ENCODE data around the gene FBXW2.
"Not testable (repeated sequence)": the region's sequence is repeated elsewhere in the genome, so short reads cannot be mapped to it uniquely, and the experiment has no call there.

FBXW2 gene

GRCh38 chr9:120746366-120746765, 46.9 kb downstream of the FBXW2 start:
- not testable (repeated sequence) for DNase-seq (ENCODE audit: low read depth in 1 of 2, low spot score in 1 of 2)

GRCh38 chr9:120745278-120745677, 47.9 kb downstream of the FBXW2 start:
- no peak for DNase-seq (ENCODE audit: low read depth in 1 of 2, low spot score in 1 of 2)

DNA sequence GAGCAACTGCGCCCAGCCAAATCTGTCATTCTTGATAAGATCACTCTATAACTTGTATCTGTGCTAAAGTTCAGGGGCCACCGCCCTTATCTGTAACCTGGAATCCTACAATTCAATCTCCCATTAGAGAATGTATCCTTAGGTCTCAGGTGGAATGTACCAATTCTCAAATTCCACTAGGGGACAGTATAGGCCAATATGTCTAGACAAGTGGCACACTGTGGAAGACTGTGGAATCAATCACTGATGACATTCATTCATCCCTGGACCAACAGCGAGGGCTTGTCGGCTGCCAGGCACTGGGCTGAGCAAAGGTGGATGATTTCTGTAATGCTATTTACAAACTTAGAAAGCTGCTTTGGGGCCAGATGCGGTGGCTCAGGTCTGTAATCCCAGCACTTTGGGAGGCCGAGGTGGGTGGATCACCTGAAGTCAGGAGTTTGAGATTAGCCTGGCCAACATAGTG, 50.2 kb downstream of the FBXW2 start:
- DNase-seq (ENCODE audit: low read depth in 1 of 2, low spot score in 1 of 2) = no peak

- no peak for DNase-seq (ENCODE audit: low read depth in 1 of 2, low spot score in 1 of 2)
Measured at GRCh38 chr9:120741701-120742100, 51.5 kb downstream of the FBXW2 start.

DNA sequence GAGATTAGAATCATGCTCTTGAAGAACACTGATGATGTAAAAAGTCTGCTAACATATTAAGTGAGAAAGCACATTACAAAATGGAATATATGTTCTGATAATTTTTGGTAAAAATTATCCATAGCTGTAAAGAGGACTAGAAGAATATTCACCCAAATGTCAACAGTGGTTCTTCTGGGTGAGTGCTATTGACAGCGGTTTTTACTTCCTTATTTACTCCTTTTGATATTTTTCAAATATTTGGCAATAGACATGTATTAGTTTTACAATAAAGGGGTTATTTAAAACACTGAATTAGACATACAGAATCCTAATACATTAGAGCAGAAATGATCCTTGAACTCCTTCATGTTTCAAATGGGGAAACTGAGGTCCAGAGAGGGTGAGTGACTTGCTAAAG, 52.0 kb downstream of the FBXW2 start:
- no peak for DNase-seq (ENCODE audit: low read depth in 1 of 2, low spot score in 1 of 2)

DNA sequence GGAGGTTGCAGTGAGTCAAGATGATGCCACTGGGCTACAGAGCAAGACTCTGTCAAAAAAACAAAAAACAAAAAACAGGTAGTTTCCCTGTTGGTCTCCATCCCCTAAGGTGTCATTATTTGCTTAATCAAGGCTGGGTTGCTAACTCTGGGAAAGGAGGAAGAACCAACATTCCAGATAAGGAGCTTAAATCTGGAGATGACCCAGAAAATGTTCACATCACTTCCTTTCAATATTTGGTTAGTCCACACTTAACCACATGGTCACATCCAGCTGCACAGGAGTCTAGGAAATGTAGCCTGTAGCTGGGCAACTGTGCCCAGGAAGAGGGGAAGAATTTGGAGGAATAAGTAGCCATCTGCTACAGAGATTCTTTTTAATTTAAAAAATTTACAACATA, 53.1 kb downstream of the FBXW2 start:
- no peak for DNase-seq (ENCODE audit: low read depth in 1 of 2, low spot score in 1 of 2)

GRCh38 chr9:120737416-120738165, 55.6 kb downstream of the FBXW2 start:
- no peak for DNase-seq (ENCODE audit: low read depth in 1 of 2, low spot score in 1 of 2)

GRCh38 chr9:120736881-120737280, 56.3 kb downstream of the FBXW2 start:
- no peak for DNase-seq (ENCODE audit: low read depth in 1 of 2, low spot score in 1 of 2)

DNA sequence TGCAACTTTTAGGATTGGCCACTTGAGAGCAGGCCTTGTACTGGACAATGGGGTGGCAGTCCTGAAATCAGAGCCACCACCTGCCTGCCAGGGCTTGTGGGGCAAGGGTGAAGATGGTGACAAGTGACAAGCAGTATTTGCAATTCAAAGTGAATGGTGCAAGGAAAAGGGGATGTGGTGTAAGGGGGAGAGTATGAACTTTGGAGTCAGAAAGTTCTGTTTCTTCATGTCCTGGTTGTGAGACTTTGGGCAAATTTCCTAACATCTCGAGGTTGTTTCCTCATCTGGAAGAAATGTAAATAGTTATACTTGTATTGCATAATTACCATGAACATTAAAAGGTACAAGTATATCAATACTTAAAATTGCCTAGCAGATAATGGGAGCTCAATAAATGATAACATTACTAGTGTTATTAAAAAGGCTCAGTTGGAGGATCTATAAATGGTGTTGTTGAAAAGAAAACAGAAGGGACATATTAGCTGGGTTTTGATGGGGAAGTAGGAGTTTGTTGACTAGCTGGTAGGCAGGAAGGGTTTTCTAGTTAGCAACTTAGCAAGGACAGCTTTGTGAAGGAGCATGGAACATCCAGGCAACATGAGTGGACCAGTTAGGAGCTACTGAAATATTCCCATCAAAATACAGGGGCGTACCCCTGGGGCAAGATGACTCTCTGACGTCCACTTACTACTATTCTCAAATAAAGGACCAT, 57.6 kb downstream of the FBXW2 start:
- DNase-seq (ENCODE audit: low read depth in 1 of 2, low spot score in 1 of 2) = no peak

DNA sequence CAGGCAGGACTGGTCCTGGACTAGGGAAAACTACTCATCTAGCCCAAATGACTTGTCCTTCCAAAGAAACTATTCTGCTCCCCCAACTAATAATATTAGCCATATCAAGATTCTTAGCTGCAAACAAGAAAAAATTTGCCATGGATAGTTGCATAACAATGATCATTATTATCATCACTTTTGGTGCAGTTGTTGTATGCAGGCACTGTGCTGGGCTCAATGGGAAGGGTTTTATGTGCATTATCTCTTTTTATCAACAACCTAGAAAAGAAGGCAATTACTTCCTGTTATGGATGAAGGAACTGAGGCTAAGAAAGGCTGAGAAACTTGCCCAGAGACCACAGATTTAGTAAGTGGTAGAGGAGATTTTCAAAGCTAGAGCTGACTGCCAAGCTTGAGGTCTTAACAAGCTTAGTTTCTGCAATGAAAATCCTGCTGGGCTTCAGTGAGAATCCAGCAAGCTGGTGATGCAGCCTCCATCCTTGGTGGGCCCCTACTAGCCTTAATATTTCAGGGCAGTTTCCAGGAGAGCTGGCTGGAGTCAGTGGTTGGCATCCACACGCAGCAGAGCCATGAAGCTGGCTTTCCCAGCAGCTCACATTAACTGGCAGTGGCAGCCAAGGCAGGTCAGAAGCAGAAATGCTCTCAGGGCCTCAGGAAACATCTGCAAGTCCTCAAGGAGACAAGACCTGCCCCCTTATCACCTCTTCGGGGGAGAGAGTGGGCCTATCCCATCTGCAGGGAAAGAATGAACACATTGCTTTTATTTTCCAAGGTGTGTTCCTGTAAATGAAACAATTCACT, 58.4 kb downstream of the FBXW2 start:
- DNase-seq (ENCODE audit: low read depth in 1 of 2, low spot score in 1 of 2) = no peak

DNA sequence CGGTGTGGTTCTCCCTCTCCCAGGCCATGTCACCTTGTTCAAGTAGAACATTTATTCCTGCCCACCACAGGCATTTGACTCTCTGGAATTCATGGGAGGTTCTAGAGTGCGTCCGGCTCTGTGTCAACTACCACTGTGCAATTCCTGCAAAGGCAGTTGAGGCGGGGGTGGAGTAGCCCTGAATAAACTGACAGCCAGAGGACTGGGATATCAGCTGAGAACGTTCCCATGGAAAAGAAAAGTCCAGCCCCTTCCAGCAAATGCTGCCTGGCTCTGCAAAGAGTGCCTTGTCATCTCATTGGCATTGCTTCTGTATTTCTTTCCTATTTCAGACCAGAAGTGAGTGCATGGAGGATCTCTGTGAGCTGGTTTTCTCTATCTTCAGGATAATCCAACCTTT, 60.0 kb downstream of the FBXW2 start:
- no peak for DNase-seq (ENCODE audit: low read depth in 1 of 2, low spot score in 1 of 2)

GRCh38 chr9:120730654-120731514, 62.3 kb downstream of the FBXW2 start:
- no peak for DNase-seq (ENCODE audit: low read depth in 1 of 2, low spot score in 1 of 2)

- no peak for DNase-seq (ENCODE audit: low read depth in 1 of 2, low spot score in 1 of 2)
Measured at GRCh38 chr9:120729791-120730241, 63.4 kb downstream of the FBXW2 start.

- no peak for DNase-seq (ENCODE audit: low read depth in 1 of 2, low spot score in 1 of 2)
Measured at GRCh38 chr9:120726484-120726883, 66.7 kb downstream of the FBXW2 start.

GRCh38 chr9:120725907-120726306, 67.3 kb downstream of the FBXW2 start:
- DNase-seq (ENCODE audit: low read depth in 1 of 2, low spot score in 1 of 2) = no peak

DNA sequence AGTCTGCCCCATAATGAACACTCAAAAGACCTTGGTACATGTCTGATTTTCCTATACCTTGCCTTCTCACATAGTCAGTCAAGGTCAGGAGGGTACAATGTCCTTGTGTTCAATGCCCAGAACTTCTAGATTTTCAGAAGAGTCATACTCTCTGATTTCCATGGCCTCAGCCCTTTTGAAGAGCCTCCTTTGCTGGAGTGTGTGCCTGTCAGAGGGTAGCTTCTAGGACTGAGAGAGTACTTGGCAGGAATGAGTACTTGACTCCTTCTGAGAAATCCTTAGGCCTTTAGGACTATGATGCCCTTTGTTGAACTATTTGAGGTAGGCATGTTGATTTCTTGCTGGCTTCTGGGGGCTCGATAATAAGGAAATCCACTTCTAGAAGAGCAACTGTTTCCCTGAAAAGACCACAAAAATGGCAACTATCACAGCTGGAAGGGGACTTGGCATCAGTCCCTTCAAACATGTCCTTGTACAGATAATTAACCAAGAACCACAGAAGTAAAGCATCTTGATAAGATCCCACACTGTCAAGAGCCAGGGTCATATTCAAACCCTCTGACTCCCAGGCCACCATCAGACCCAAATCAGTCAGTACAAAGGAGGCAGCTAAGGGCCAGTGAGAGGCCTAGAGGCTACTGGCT, 68.3 kb downstream of the FBXW2 start:
- no peak for DNase-seq (ENCODE audit: low read depth in 1 of 2, low spot score in 1 of 2)

GRCh38 chr9:120723565-120723964, 69.7 kb downstream of the FBXW2 start:
- no peak for DNase-seq (ENCODE audit: low read depth in 1 of 2, low spot score in 1 of 2)

DNA sequence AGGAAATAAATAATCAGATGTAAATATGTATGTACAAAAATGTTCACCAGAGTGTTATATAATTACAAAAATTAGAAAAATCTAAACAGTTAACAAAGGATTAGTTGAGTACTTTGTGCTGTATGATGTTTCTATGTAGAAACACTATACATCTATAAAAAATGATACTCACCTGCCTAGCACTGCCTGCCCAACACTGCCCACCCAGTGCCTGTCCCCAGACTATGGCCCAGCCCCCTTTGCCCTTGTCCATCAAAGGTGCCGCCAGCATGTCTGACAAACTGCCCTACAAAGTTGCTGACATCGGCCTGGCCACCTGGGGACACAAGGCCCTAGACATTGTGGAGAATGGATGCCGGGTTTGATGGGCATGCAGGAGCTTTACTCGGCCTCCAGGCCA, 72.8 kb downstream of the FBXW2 start:
- DNase-seq (ENCODE audit: low read depth in 1 of 2, low spot score in 1 of 2) = no peak

DNA sequence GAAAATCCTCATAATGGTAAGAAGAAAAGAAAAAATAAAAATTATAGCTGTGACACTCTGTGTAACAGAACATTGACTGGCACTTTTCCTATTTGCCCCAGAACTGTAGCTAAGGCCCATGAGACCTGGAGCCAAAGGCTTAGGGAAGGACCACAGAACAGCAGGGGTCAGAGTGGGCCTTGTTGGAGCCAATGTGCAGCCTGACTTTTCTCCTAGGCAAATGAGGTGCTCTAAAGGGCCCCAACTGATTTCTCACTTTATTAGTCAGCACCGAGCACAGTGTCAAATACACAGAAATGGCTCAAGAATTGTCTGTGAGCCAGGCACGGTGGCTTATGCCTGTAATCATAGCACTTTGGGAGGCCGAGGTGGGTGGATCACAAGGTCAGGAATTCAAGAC, 74.9 kb downstream of the FBXW2 start:
- no peak for DNase-seq (ENCODE audit: low read depth in 1 of 2, low spot score in 1 of 2)

- no peak for DNase-seq (ENCODE audit: low read depth in 1 of 2, low spot score in 1 of 2)
Measured at GRCh38 chr9:120717176-120717575, 76.0 kb downstream of the FBXW2 start.

Measured in activated CD4-positive, alpha-beta T cell treated with anti-CD3 and anti-CD28 coated beads, Interleukin-2, amount 50 U/mL, for 24 hours (primary cell).